LNCAP (cell line): ENCODE data around the gene PAPPA2.

Experiments
- CTCF ChIP-seq: fragments of 450-650 bp; IDR thresholded peaks from 2 replicates; pipeline ENCODE4 v1.5.1; 2017; ENCODE audit warnings: mild to moderate bottlenecking

PAPPA2 gene

GRCh38 chr1:176471338-176472121, 8.6 kb downstream of the PAPPA2 start:
- no peak for TF ChIP-seq CTCF

- TF ChIP-seq CTCF: no peak
Observed at GRCh38 chr1:176479971-176480370, 17.0 kb downstream of the PAPPA2 start.

GRCh38 chr1:176480750-176481149, 17.8 kb downstream of the PAPPA2 start:
- no peak for TF ChIP-seq CTCF

- TF ChIP-seq CTCF: no peak
Observed at GRCh38 chr1:176485083-176485482, 22.1 kb downstream of the PAPPA2 start.

- TF ChIP-seq CTCF: no peak
Observed at GRCh38 chr1:176494436-176494835, 31.5 kb downstream of the PAPPA2 start.

GRCh38 chr1:176499671-176500070, 36.7 kb downstream of the PAPPA2 start:
- no peak for TF ChIP-seq CTCF

- TF ChIP-seq CTCF: no peak
Observed at GRCh38 chr1:176501599-176501998, 38.6 kb downstream of the PAPPA2 start.
